Lung (tissue), 12 donors: ENCODE measurements around the gene ENTHD1. TPM values are rescaled to one million over a fixed set of nuclear protein-coding genes. Genes with fewer than 3 reads are reported as not detected.

Source experiments
- ATAC-seq: fragments of 200-7000 bp; cut with Tn5 transposase; one replicate; pipeline ENCODE4 v1.9.1; 2020; ENCODE audit warnings: moderate number of reproducible peaks; ENCODE audit not compliant: insufficient read depth, low FRiP score
- DNase-seq, 3 donors: peaks; one replicate each; pipeline ENCODE4 v3.0.0-alpha.2; 2013 to 2017
- H3K27ac ChIP-seq, 2 donors: one replicate each; pipeline ENCODE4 v1.5.1; 2013; ENCODE audit warnings: mild to moderate bottlenecking in 2 of 2, moderate library complexity in 2 of 2, control low read depth in 1 of 2, inconsistent platforms in 1 of 2, low read depth in 1 of 2, low read length in 1 of 2
- H3K27me3 ChIP-seq, 3 donors: one replicate each; pipeline ENCODE4 v1.5.1; 2013; ENCODE audit warnings: low read length in 2 of 3; ENCODE audit not compliant: control insufficient read depth in 3 of 3, insufficient read depth in 3 of 3
- H3K36me3 ChIP-seq, 4 donors: one replicate each; pipeline ENCODE4 v1.5.1; 2013; ENCODE audit warnings: low read length in 4 of 4, mild to moderate bottlenecking in 1 of 4, moderate library complexity in 1 of 4; ENCODE audit not compliant: control insufficient read depth in 4 of 4, insufficient read depth in 4 of 4
- H3K4me1 ChIP-seq, 5 donors: one replicate each; pipeline ENCODE4 v1.5.1; 2013; ENCODE audit warnings: low read length in 5 of 5, mild to moderate bottlenecking in 2 of 5, moderate library complexity in 1 of 5; ENCODE audit not compliant: control insufficient read depth in 5 of 5, insufficient read depth in 5 of 5
- H3K4me3 ChIP-seq: one replicate; pipeline ENCODE4 v1.5.1; 2013; ENCODE audit warnings: mild to moderate bottlenecking, control low read depth, moderate library complexity
- H3K9ac ChIP-seq, 2 donors: one replicate each; pipeline ENCODE4 v1.5.1; 2013; ENCODE audit warnings: low read length in 2 of 2, control low read depth in 1 of 2; ENCODE audit not compliant: insufficient read depth in 1 of 2
- H3K9me3 ChIP-seq, 4 donors: one replicate each; pipeline ENCODE4 v1.5.1; 2013; ENCODE audit warnings: low read length in 3 of 4, mild to moderate bottlenecking in 1 of 4, moderate library complexity in 1 of 4; ENCODE audit not compliant: control insufficient read depth in 4 of 4, insufficient read depth in 3 of 4
- CTCF ChIP-seq: IDR thresholded peaks from 2 replicates; pipeline ENCODE4 v1.5.1; 2012; ENCODE audit warnings: mild to moderate bottlenecking; ENCODE audit errors: control extremely low read depth, extremely low read depth
- WGBS, 2 donors: extraction: QIAGEN DNeasy Blood & Tissue Kit; methylation state at CpG; one replicate each; pipeline ENCODE4 v1.1.7; 2013; 5-methylcytosine and 5-hydroxymethylcytosine counted together
- polyA plus RNA-seq, 2 donors: library from polyadenylated mRNA; stranded (reverse); fragments of 200-250 nt; gene quantifications; one replicate each; pipeline ENCODE4 v1.2.1, GENCODE V29; 2013
- total RNA-seq, 2 donors: library from RNA; depleted of rRNA in 1 of 2; stranded (reverse); fragments of >200 nt in 1 of 2; gene quantifications; one replicate each; pipeline ENCODE4 v1.2.1, GENCODE V29; 2014 to 2021
- donor health status: control.
- donor health status: control.
- donor health status: Bipolar disorder and iron deficiency.
- donor health status: healthy.
- donor health status: DM: yes; HTN: yes; CAD: no.

ENTHD1 gene
- total and polyA plus RNA-seq, 4 donors: 0.04 to 0.15 TPM; not detected in 2

- H3K27me3 ChIP-seq: peaks cover 0 to 16% (median 0%) of the 10 kb centered on the region in 3 donors
- H3K4me1 ChIP-seq: no peaks in the 10 kb centered on the region
- no peak overlapping the region for H3K9ac ChIP-seq
- no peaks in the 10 kb centered on the region for H3K9me3 ChIP-seq
- no peaks in the 10 kb centered on the region for H3K36me3 ChIP-seq
- H3K4me3 ChIP-seq: no peak overlapping the region
- 45 to 53% methylated on average over 9 of the region's 9 CpGs for WGBS, 2 donors
- ATAC-seq (no peak), DNase-seq (no peak)
- no peak overlapping the region for H3K27ac ChIP-seq
- no peak for TF ChIP-seq CTCF
Observed at GRCh38 chr22:39721206-39722031, 172.1 kb downstream of the ENTHD1 start.

DNA sequence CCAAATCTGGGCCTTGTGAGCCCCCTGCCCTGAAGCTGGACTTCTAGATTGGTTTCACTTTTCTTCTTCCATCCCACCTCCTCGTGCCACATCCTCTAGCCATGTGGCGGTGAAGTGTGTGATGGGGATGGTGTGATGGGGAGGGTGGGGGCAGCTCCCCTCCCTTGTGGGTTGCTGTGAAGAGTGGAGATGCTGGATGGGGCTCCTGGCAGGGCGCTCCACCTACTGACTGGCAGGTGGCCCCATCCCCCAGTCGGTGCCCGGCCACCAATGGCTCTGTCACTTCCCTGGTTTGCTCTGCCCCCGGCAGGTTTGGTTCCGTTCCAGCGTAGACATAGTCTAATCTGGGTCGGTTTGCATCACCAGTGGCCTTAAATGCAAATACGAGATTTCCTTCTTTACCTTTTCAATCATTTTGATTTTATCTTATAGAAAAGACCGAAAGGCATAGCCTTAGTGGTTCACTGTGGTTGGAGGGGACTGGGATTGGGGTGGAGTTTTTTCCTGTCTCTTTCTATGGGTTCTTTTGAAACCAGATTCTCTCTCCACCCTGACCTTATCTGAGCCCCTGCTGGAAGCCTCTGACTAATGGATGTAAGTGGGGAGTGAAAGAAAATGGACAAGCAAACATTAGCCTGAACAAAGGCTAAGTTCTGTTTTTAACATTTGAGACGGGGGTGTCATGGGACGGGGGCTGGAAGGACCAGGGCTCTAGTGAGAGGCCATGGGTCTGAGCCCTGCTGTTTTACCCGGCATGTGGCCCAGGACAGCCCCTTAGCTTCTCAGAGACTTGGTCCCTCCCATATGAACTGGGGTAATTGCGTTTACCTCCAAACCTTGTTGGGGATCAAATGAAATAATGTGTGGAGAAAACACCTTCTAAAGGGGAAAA, 173.8 kb downstream of the ENTHD1 start:
- ATAC-seq (no peak), DNase-seq (peak in 1 of 3 donors; percentile 4)
- Histone ChIP-seq H3K9me3 (no peaks in the 10 kb centered on the region), H3K4me1 (no peaks in the 10 kb centered on the region), H3K27ac (no peak overlapping the region), H3K27me3 (peaks cover 0 to 16% (median 0%) of the 10 kb centered on the region in 3 donors), H3K4me3 (no peak overlapping the region), H3K36me3 (no peaks in the 10 kb centered on the region), H3K9ac (no peak overlapping the region)
- WGBS, 2 donors: 68 to 81% methylated on average over 15 of the region's 15 CpGs
- no peak for TF ChIP-seq CTCF

DNA sequence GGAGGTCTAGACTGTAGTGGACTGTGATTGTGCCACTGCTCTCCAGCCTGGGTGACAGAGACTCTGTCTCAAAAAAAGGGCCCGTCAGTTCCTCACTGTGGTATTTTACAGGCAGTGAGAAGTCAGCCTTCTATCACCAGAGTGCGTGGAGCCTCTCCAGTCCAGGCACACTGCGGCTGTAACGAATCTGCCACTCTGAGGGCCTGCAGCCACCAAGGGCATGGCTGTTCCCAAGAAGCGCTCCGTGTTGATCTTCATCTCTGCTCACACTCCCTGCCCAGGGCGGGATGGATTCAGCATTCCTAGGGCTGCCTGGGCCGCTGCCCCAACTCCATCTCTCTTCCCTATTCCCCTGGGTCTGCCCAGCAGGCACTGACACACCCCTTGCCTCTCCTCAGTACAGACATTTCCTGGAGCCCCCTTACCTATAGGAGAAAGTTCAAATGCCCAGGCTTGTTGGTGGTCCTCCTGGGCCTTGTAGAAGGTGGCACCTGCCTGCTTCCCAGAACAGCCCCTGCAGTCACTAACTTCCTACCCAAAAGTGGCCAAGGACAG, 174.6 kb downstream of the ENTHD1 start:
- peaks cover 0 to 18% (median 0%) of the 10 kb centered on the region in 3 donors for H3K27me3 ChIP-seq
- no peak for DNase-seq

More for the DNA sequence above, 174.6 kb downstream of the ENTHD1 start:
- Histone ChIP-seq H3K9me3 (no peaks in the 10 kb centered on the region), H3K9ac (no peak overlapping the region), H3K36me3 (no peaks in the 10 kb centered on the region), H3K27ac (no peak overlapping the region), H3K4me3 (no peak overlapping the region), H3K4me1 (no peaks in the 10 kb centered on the region)
- no peak for ATAC-seq
- 88 to 94% methylated on average over 8 of the region's 8 CpGs for WGBS, 2 donors
- TF ChIP-seq CTCF: no peak
